ENCODE data around the gene CFAP119. TPM values are rescaled to one million over a fixed set of nuclear protein-coding genes. Genes with fewer than 3 reads are reported as not detected.

The CFAP119 gene
- total and polyA plus RNA-seq, 8 donors = 2.0 to 71.2 (median 10.4) TPM; not detected in 2

DNA sequence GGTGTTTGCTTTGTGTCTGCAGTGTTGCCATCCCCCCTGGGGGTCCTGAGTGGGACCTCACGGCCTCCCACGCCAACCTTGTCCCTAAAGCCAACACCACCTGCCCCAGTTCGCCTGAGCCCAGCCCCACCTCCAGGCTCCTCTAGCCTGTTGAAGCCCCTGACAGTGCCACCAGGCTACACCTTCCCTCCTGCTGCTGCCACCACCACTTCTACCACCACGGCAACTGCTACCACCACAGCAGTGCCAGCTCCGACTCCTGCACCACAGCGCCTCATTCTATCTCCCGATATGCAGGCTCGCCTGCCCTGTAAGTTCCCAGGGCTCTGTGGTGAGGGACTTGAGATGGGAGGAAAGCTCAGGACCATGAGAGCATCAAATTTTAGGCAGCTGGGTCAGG, 40.7 kb downstream of the CFAP119 start:
- Histone ChIP-seq H3K4me3 (no peak overlapping the region), H3K27ac (no peak overlapping the region), H3K36me3 (peaks cover 95 to 100% (median 100%) of the 10 kb centered on the region in 4 donors), H3K9me3 (no peaks in the 10 kb centered on the region), H3K4me1 (peaks cover 0 to 25% (median 0%) of the 10 kb centered on the region in 4 donors), H3K27me3 (no peaks in the 10 kb centered on the region)
- no peak for DNase-seq
- intact Hi-C loops (cut with DNase I; ENCODE audit: low total_unique reads) = no loop called here
- TF ChIP-seq, protein P1, sequence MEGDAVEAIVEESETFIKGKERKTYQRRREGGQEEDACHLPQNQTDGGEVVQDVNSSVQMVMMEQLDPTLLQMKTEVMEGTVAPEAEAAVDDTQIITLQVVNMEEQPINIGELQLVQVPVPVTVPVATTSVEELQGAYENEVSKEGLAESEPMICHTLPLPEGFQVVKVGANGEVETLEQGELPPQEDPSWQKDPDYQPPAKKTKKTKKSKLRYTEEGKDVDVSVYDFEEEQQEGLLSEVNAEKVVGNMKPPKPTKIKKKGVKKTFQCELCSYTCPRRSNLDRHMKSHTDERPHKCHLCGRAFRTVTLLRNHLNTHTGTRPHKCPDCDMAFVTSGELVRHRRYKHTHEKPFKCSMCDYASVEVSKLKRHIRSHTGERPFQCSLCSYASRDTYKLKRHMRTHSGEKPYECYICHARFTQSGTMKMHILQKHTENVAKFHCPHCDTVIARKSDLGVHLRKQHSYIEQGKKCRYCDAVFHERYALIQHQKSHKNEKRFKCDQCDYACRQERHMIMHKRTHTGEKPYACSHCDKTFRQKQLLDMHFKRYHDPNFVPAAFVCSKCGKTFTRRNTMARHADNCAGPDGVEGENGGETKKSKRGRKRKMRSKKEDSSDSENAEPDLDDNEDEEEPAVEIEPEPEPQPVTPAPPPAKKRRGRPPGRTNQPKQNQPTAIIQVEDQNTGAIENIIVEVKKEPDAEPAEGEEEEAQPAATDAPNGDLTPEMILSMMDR (IDR thresholded peaks at IDR 0.05) = no peak
- TF ChIP-seq POLR2A (IDR thresholded peaks at IDR 0.05) (no peak), POLR2AphosphoS5 (IDR thresholded peaks at IDR 0.05) (no peak), EP300 (IDR thresholded peaks at IDR 0.05) (no peak)
- WGBS, 5 donors = 96 to 98% (median 97%) methylated on average over 8 of the region's 8 CpGs

DNA sequence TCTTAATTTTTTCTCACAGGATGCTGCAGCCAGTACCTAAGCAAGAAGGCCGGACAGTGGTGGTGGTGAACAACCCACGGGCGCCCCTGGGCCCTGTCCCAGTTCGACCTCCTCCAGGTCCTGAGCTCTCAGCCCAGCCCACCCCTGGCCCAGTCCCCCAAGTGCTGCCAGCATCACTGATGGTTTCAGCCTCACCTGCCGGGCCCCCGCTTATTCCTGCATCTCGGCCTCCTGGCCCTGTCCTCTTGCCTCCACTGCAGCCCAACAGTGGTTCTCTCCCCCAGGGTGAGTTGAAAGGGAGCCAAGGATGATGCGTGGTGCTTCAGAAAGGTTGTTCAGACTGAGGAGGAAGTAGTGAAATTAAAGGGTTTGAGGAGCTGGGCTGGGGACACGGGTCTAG, 41.2 kb downstream of the CFAP119 start:
- no peak overlapping the region for H3K4me3 ChIP-seq
- no peak for DNase-seq
- H3K9me3 ChIP-seq = no peaks in the 10 kb centered on the region
- intact Hi-C loops (cut with DNase I; ENCODE audit: low total_unique reads) = no loop called here
- H3K36me3 ChIP-seq = peaks cover 100% of the 10 kb centered on the region in 4 donors
- WGBS, 5 donors = 81 to 93% (median 89%) methylated on average over 8 to 9 of the region's 9 CpGs
- no peaks in the 10 kb centered on the region for H3K27me3 ChIP-seq
- TF ChIP-seq POLR2A (IDR thresholded peaks at IDR 0.05) (no peak), POLR2AphosphoS5 (IDR thresholded peaks at IDR 0.05) (no peak), EP300 (IDR thresholded peaks at IDR 0.05) (no peak)
- TF ChIP-seq, protein P1 (IDR thresholded peaks at IDR 0.05) = no peak
- H3K27ac ChIP-seq = no peak overlapping the region
- H3K4me1 ChIP-seq = peaks cover 0 to 29% (median 0%) of the 10 kb centered on the region in 4 donors

DNA sequence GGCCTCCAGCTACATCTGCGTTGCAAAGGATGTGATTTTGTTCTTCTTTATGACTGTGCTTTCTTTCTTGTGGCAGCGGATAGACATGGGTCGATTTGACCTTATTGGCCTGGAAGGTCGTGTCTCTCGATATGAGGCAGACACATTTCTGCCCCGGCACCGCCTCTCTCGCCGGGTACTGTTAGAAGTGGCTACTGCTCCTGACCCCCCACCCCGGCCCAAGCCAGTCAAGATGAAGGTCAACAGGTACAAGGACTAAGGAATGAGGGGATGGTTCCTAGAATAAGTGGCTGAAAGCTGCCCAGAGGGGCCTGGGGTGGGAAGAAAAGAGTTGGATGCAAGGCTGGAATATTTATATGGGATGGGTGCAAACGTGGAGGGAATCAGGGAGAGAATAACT, 41.8 kb downstream of the CFAP119 start:
- H3K4me3 ChIP-seq = no peak overlapping the region
- DNase-seq = no peak
- no peak overlapping the region for H3K27ac ChIP-seq
- no peaks in the 10 kb centered on the region for H3K27me3 ChIP-seq
- H3K36me3 ChIP-seq = peaks cover 100% of the 10 kb centered on the region in 4 donors
- H3K4me1 ChIP-seq = peaks cover 0 to 23% (median 0%) of the 10 kb centered on the region in 4 donors
- intact Hi-C loops (cut with DNase I; ENCODE audit: low total_unique reads) = no loop called here
- 84 to 92% (median 88%) methylated on average over 11 of the region's 11 CpGs for WGBS, 5 donors
- H3K9me3 ChIP-seq = no peaks in the 10 kb centered on the region
- TF ChIP-seq POLR2AphosphoS5 (IDR thresholded peaks at IDR 0.05) (no peak), POLR2A (IDR thresholded peaks at IDR 0.05) (no peak), EP300 (IDR thresholded peaks at IDR 0.05) (no peak)
- TF ChIP-seq, protein P1 (IDR thresholded peaks at IDR 0.05) = no peak

DNA sequence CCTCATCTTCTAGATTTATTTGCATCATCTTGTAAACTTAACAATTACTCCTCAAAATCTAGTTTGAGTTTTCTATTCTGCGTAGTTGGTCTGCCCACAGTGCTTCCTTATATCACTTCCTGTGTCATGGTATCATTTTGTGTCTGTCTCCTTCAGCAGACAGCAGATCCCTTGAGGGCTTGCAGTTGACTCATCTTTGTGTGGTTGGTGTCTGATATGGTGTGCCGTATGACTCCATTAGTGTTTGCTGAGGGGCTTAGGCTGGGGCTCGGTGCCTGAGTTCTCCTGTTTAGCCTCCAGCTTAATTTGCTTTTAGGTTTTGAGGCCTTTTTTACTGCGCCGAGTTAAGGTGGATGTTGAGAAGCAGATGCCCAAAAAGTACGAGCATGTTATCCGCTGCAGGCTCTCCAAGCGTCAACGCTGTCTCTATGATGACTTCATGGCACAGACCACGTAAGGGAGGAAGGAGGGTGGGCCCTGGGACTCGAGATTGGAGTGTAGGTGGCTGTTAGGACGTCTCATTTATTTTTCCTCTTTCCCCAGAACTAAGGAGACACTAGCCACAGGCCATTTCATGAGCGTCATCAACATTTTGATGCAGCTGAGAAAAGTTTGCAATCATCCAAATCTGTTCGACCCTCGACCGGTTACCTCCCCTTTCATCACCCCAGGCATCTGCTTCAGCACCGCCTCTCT, 46.0 kb downstream of the CFAP119 start:
- intact Hi-C loops (cut with DNase I; ENCODE audit: low total_unique reads) = no loop called here
- no peak for DNase-seq
- 79 to 86% (median 85%) methylated on average over 17 of the region's 17 CpGs for WGBS, 5 donors
- Histone ChIP-seq H3K9me3 (no peaks in the 10 kb centered on the region), H3K27me3 (no peaks in the 10 kb centered on the region), H3K27ac (peak overlapping the region in 3 of 5 donors; percentile 15 to 64 (median 40)), H3K4me3 (no peak overlapping the region), H3K4me1 (peaks cover 0 to 31% (median 2%) of the 10 kb centered on the region in 4 donors), H3K36me3 (peaks cover 100% of the 10 kb centered on the region in 4 donors)
- TF ChIP-seq POLR2A (IDR thresholded peaks at IDR 0.05) (no peak), POLR2AphosphoS5 (IDR thresholded peaks at IDR 0.05) (no peak), EP300 (IDR thresholded peaks at IDR 0.05) (no peak)
- TF ChIP-seq, protein P1 (IDR thresholded peaks at IDR 0.05) = no peak

Data from stomach (tissue), 9 donors.